MM.1S (cell line): ENCODE data around the gene LRTM2.

Experiments
- DNase-seq: peaks from one replicate; pipeline ENCODE4 v3.0.0-alpha.2; 2015
- H2AFZ ChIP-seq: fragments of 300-600 bp; sonication (generic); 2 replicates; pipeline ENCODE4 v1.6.0; 2016; ENCODE audit warnings: antibody characterized with exemption, low read length
- H3F3A ChIP-seq: fragments of 300-600 bp; sonication (generic); 2 replicates; pipeline ENCODE4 v1.6.1; 2016; ENCODE audit warnings: mild to moderate bottlenecking, antibody characterized with exemption, low read length, moderate library complexity, mixed read lengths; ENCODE audit not compliant: insufficient read depth
- H3K27ac ChIP-seq: fragments of 300-600 bp; sonication (generic); 2 replicates; pipeline ENCODE4 v1.5.1; 2016; ENCODE audit warnings: mild to moderate bottlenecking, low read length
- H3K27me3 ChIP-seq: fragments of 300-600 bp; sonication (generic); replicated peaks from 2 replicates; pipeline ENCODE4 v1.6.0; 2016; ENCODE audit warnings: low read length; ENCODE audit not compliant: insufficient read depth
- H3K36me3 ChIP-seq: fragments of 300-600 bp; sonication (generic); replicated peaks from 2 replicates; pipeline ENCODE4 v1.6.1; 2016; ENCODE audit warnings: mild to moderate bottlenecking, low read length, mixed read lengths; ENCODE audit not compliant: insufficient read depth
- H3K4me1 ChIP-seq: fragments of 300-600 bp; sonication (generic); 2 replicates; pipeline ENCODE4 v1.6.1; 2016; ENCODE audit warnings: low read length, mixed read lengths
- H3K4me2 ChIP-seq: fragments of 300-600 bp; sonication (generic); 2 replicates; pipeline ENCODE4 v1.6.0; 2016; ENCODE audit warnings: low read depth, low read length
- H3K4me3 ChIP-seq: fragments of 300-600 bp; sonication (generic); 2 replicates; pipeline ENCODE4 v1.5.1; 2016; ENCODE audit warnings: low read length, mixed read lengths
- H3K79me2 ChIP-seq: fragments of 300-600 bp; sonication (generic); 2 replicates; pipeline ENCODE4 v1.6.1; 2016; ENCODE audit warnings: mixed run types, low read length, mixed read lengths
- H3K9ac ChIP-seq: fragments of 300-600 bp; sonication (generic); 2 replicates; pipeline ENCODE4 v1.6.1; 2016; ENCODE audit warnings: low read length, mixed read lengths
- H3K9me2 ChIP-seq: fragments of 300-600 bp; sonication (generic); replicated peaks from 2 replicates; pipeline ENCODE4 v1.6.1; 2016; ENCODE audit warnings: mild to moderate bottlenecking, low read length, mixed read lengths; ENCODE audit not compliant: insufficient read depth
- H3K9me3 ChIP-seq: fragments of 300-600 bp; sonication (generic); replicated peaks from 2 replicates; pipeline ENCODE4 v1.6.1; 2016; ENCODE audit warnings: mild to moderate bottlenecking, low read length, mixed read lengths; ENCODE audit not compliant: insufficient read depth
- H4K20me1 ChIP-seq: fragments of 300-600 bp; sonication (generic); 2 replicates; pipeline ENCODE4 v1.6.1; 2016; ENCODE audit warnings: mild to moderate bottlenecking, low read length, moderate library complexity, mixed read lengths; ENCODE audit not compliant: insufficient read depth
- CTCF ChIP-seq: fragments of 300-600 bp; sonication (generic); IDR thresholded peaks from 2 replicates; pipeline ENCODE4 v1.5.1; 2016; ENCODE audit warnings: antibody characterized with exemption, low read length, mixed read lengths
- EZH2 ChIP-seq: fragments of 300-600 bp; sonication (generic); optimal IDR thresholded peaks from 2 replicates; pipeline ENCODE3; 2017; ENCODE audit warnings: low read depth, mild to moderate bottlenecking, antibody characterized with exemption, low read length, mixed read lengths
- EZH2phosphoT487 ChIP-seq: fragments of 300-600 bp; sonication (generic); IDR thresholded peaks from 2 replicates; pipeline ENCODE4 v1.6.1; 2018; ENCODE audit warnings: antibody characterized with exemption, low read length

Gene LRTM2

GRCh38 chr12:1819571-1819970 lies 794 bp upstream of the LRTM2 start:
- no peak for TF ChIP-seq CTCF
- TF ChIP-seq EZH2 = no peak
- TF ChIP-seq EZH2phosphoT487 = no peak
- H3K27ac ChIP-seq = no peak overlapping the region
- no peaks in the 10 kb centered on the region for H4K20me1 ChIP-seq
- no peak overlapping the region for H2AFZ ChIP-seq
- H3K4me1 ChIP-seq = no peaks in the 10 kb centered on the region
- DNase-seq = no peak
- H3K4me2 ChIP-seq = no peak overlapping the region
- H3K27me3 ChIP-seq = peaks cover 85% of the 10 kb centered on the region
- no peaks in the 10 kb centered on the region for H3F3A ChIP-seq
- no peaks in the 10 kb centered on the region for H3K79me2 ChIP-seq
- H3K9me2 ChIP-seq = no peaks in the 10 kb centered on the region
- H3K9me3 ChIP-seq = no peaks in the 10 kb centered on the region
- no peak overlapping the region for H3K4me3 ChIP-seq
- no peak overlapping the region for H3K9ac ChIP-seq
- H3K36me3 ChIP-seq = no peaks in the 10 kb centered on the region

GRCh38 chr12:1820896-1821291 lies 529 bp downstream of the LRTM2 start:
- Histone ChIP-seq H3K9me2 (no peaks in the 10 kb centered on the region), H3K4me2 (no peak overlapping the region), H3K79me2 (no peaks in the 10 kb centered on the region), H3K4me3 (no peak overlapping the region), H4K20me1 (no peaks in the 10 kb centered on the region), H3K9me3 (no peaks in the 10 kb centered on the region), H3K9ac (no peak overlapping the region), H3K27me3 (peaks cover 85% of the 10 kb centered on the region), H3K27ac (no peak overlapping the region), H3F3A (no peaks in the 10 kb centered on the region), H2AFZ (no peak overlapping the region), H3K36me3 (no peaks in the 10 kb centered on the region), H3K4me1 (no peaks in the 10 kb centered on the region)
- TF ChIP-seq CTCF = no peak
- no peak for TF ChIP-seq EZH2phosphoT487
- TF ChIP-seq EZH2 = no peak
- DNase-seq = no peak

- no peak overlapping the region for H3K4me2 ChIP-seq
- H3F3A ChIP-seq = no peaks in the 10 kb centered on the region
- H3K27ac ChIP-seq = no peak overlapping the region
- no peaks in the 10 kb centered on the region for H3K9me3 ChIP-seq
- TF ChIP-seq EZH2 = no peak
- no peak for TF ChIP-seq CTCF
- TF ChIP-seq EZH2phosphoT487 = no peak
- no peaks in the 10 kb centered on the region for H3K79me2 ChIP-seq
- no peaks in the 10 kb centered on the region for H3K4me1 ChIP-seq
- H3K9ac ChIP-seq = no peak overlapping the region
- no peaks in the 10 kb centered on the region for H3K36me3 ChIP-seq
- no peak overlapping the region for H2AFZ ChIP-seq
- H3K4me3 ChIP-seq = no peak overlapping the region
- no peaks in the 10 kb centered on the region for H3K9me2 ChIP-seq
- no peak for DNase-seq
- no peaks in the 10 kb centered on the region for H4K20me1 ChIP-seq
- peaks cover 83% of the 10 kb centered on the region for H3K27me3 ChIP-seq
Measured at GRCh38 chr12:1821805-1822204, 1.4 kb downstream of the LRTM2 start.
